GM12873 (cell line): ENCODE measurements around the gene HNRNPLL.

Source experiments
- CTCF ChIP-seq: IDR thresholded peaks from 2 replicates; pipeline ENCODE4 v1.5.1; 2012; ENCODE audit warnings: low read depth, mild to moderate bottlenecking, moderate library complexity, low read length, control low read depth; ENCODE audit not compliant: insufficient read depth; ENCODE audit errors: missing control alignments

The HNRNPLL gene

GRCh38 chr2:38535744-38536506 is 66.8 kb downstream of the HNRNPLL start:
- TF ChIP-seq CTCF, result peak; percentile 86

GRCh38 chr2:38535404-38535743 is 67.4 kb downstream of the HNRNPLL start:
- TF ChIP-seq CTCF, result no peak

- TF ChIP-seq CTCF, result no peak
Observed at GRCh38 chr2:38534746-38535403, 67.9 kb downstream of the HNRNPLL start.

- TF ChIP-seq CTCF, result no peak
Observed at GRCh38 chr2:38533757-38534545, 68.8 kb downstream of the HNRNPLL start.

- no peak for TF ChIP-seq CTCF
Observed at GRCh38 chr2:38533180-38533579, 69.5 kb downstream of the HNRNPLL start.

GRCh38 chr2:38532366-38532765 is 70.4 kb downstream of the HNRNPLL start:
- no peak for TF ChIP-seq CTCF

- TF ChIP-seq CTCF, result no peak
Observed at GRCh38 chr2:38529208-38529607, 73.5 kb downstream of the HNRNPLL start.
